ENCODE measurements around the gene WDR59. TPM values are rescaled to one million over a fixed set of nuclear protein-coding genes. Genes with fewer than 3 reads are reported as not detected.

Gene WDR59
- total and polyA plus RNA-seq, 4 donors: 11.2 to 60.1 (median 32.0) TPM

DNA sequence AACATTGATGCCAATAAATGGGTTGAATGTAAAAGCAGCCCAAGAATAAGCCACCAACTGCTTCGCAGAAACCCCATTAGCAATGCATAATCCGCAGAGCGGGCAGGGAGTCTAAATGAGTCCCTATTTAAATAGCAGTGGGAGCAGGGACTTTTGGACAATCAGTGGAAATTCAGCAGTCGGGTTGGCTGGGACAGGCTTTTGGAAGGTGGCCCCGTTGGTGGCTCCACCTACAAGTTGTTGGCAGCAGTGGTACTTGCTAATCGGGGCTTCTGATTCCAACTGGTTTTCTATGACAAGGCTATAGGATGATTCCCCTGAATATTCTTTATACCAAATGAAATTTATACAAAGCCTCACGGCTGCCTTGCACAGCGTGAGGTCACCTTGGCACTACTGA is 86.3 kb downstream of the WDR59 start:
- peaks cover 3 to 30% (median 13%) of the 10 kb centered on the region in 4 donors for H3K36me3 ChIP-seq (ENCODE audit: control insufficient read depth in 4 of 4, insufficient read depth in 4 of 4, low read length in 4 of 4)
- ATAC-seq (ENCODE audit: insufficient read depth, low FRiP score): no peak

DNA sequence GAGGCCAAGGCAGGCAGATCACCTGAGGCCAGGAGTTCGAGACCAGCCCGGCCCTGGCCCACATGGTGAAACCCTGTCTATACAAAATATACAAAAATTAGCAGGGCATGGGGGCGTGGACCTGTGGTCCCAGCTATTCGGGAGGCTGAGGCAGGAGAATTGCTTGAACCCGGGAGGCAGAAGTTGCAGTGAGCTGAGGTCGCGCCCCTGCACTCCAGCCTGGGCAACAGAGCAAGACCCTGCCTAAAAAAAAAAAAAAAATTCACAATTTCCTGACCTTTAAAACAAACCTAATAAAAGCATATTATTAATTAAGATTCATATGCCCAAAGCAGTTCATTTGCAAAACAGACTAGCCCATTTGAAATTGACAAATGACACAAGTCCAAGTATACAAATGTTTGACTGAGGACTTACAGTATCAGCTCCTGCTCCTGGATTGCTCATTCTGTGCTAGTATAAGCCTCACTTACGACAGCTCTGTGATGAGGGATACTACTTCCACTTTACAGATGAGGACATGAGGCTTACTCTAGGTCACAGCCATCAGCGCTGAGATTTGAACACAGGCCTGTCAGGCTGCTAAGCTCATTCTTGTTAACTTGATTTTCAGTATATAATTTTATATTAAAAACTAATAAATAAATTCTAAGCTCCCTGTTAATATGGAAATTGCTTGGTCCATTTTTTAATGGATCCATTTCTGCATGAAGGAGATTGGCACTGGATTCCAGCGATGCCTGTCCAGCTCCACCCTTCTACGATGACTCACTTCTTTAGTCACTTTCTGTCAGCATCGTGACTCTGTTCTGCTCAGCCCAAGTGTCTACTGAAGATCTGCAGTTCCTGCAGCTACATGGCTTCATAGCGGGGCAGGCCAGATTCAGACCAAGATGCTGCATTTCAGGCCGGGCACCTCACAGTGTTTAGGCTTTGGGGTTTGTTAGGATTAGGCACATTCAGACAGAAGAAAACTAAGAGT is 88.2 kb downstream of the WDR59 start:
- TF ChIP-seq, protein P1, sequence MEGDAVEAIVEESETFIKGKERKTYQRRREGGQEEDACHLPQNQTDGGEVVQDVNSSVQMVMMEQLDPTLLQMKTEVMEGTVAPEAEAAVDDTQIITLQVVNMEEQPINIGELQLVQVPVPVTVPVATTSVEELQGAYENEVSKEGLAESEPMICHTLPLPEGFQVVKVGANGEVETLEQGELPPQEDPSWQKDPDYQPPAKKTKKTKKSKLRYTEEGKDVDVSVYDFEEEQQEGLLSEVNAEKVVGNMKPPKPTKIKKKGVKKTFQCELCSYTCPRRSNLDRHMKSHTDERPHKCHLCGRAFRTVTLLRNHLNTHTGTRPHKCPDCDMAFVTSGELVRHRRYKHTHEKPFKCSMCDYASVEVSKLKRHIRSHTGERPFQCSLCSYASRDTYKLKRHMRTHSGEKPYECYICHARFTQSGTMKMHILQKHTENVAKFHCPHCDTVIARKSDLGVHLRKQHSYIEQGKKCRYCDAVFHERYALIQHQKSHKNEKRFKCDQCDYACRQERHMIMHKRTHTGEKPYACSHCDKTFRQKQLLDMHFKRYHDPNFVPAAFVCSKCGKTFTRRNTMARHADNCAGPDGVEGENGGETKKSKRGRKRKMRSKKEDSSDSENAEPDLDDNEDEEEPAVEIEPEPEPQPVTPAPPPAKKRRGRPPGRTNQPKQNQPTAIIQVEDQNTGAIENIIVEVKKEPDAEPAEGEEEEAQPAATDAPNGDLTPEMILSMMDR (IDR thresholded peaks at IDR 0.05; ENCODE audit: control extremely low read depth, extremely low read depth): no peak
- ATAC-seq (ENCODE audit: insufficient read depth, low FRiP score): no peak
- no peaks in the 10 kb centered on the region for H3K27me3 ChIP-seq (ENCODE audit: control insufficient read depth in 3 of 3, insufficient read depth in 3 of 3, low read length in 2 of 3)
- peak overlapping the region in 1 of 2 donors; percentile 49 for H3K27ac ChIP-seq (ENCODE audit: low read depth in 1 of 2, low read length in 1 of 2)
- H3K36me3 ChIP-seq (ENCODE audit: control insufficient read depth in 4 of 4, insufficient read depth in 4 of 4, low read length in 4 of 4): peaks cover 12 to 42% (median 17%) of the 10 kb centered on the region in 4 donors
- DNase-seq: no peak
- no peaks in the 10 kb centered on the region for H3K9me3 ChIP-seq (ENCODE audit: control insufficient read depth in 4 of 4, insufficient read depth in 3 of 4, low read length in 3 of 4)
- WGBS, 2 donors: 95 to 96% methylated on average over 14 of the region's 14 CpGs
- no peak overlapping the region for H3K9ac ChIP-seq (ENCODE audit: insufficient read depth in 1 of 2, low read length in 2 of 2)
- H3K4me3 ChIP-seq: no peak overlapping the region
- H3K4me1 ChIP-seq (ENCODE audit: control insufficient read depth in 5 of 5, insufficient read depth in 5 of 5, low read length in 5 of 5): peaks cover 0 to 5% (median 0%) of the 10 kb centered on the region in 5 donors

More for the DNA sequence above, 86.3 kb downstream of the WDR59 start:
- Histone ChIP-seq H3K27ac (ENCODE audit: low read depth in 1 of 2, low read length in 1 of 2) (peak overlapping the region in 1 of 2 donors; percentile 50), H3K4me1 (ENCODE audit: control insufficient read depth in 5 of 5, insufficient read depth in 5 of 5, low read length in 5 of 5) (peaks cover 0 to 7% (median 0%) of the 10 kb centered on the region in 5 donors), H3K9ac (ENCODE audit: insufficient read depth in 1 of 2, low read length in 2 of 2) (no peak overlapping the region), H3K9me3 (ENCODE audit: control insufficient read depth in 4 of 4, insufficient read depth in 3 of 4, low read length in 3 of 4) (no peaks in the 10 kb centered on the region), H3K27me3 (ENCODE audit: control insufficient read depth in 3 of 3, insufficient read depth in 3 of 3, low read length in 2 of 3) (no peaks in the 10 kb centered on the region), H3K4me3 (no peak overlapping the region)
- TF ChIP-seq, protein P1 (IDR thresholded peaks at IDR 0.05; ENCODE audit: control extremely low read depth, extremely low read depth): no peak
- 95 to 96% methylated on average over 8 of the region's 8 CpGs for WGBS, 2 donors
- DNase-seq: no peak

- no peak for DNase-seq
- Histone ChIP-seq H3K9ac (ENCODE audit: insufficient read depth in 1 of 2, low read length in 2 of 2) (no peak overlapping the region), H3K4me3 (no peak overlapping the region), H3K4me1 (ENCODE audit: control insufficient read depth in 5 of 5, insufficient read depth in 5 of 5, low read length in 5 of 5) (peaks cover 0 to 5% (median 0%) of the 10 kb centered on the region in 5 donors), H3K9me3 (ENCODE audit: control insufficient read depth in 4 of 4, insufficient read depth in 3 of 4, low read length in 3 of 4) (no peaks in the 10 kb centered on the region), H3K36me3 (ENCODE audit: control insufficient read depth in 4 of 4, insufficient read depth in 4 of 4, low read length in 4 of 4) (peaks cover 12 to 52% (median 27%) of the 10 kb centered on the region in 4 donors), H3K27ac (ENCODE audit: low read depth in 1 of 2, low read length in 1 of 2) (no peak overlapping the region), H3K27me3 (ENCODE audit: control insufficient read depth in 3 of 3, insufficient read depth in 3 of 3, low read length in 2 of 3) (no peaks in the 10 kb centered on the region)
- TF ChIP-seq, protein P1 (IDR thresholded peaks at IDR 0.05; ENCODE audit: control extremely low read depth, extremely low read depth): no peak
- WGBS, 2 donors: 94 to 96% methylated on average over 4 of the region's 4 CpGs
- ATAC-seq (ENCODE audit: insufficient read depth, low FRiP score): no peak
Observed at GRCh38 chr16:74893541-74893940, 91.4 kb downstream of the WDR59 start.
